SK-N-MC (cell line): Measurements from ENCODE around the gene GDA.

Experiments used
- DNase-seq: peaks from one replicate; pipeline ENCODE4 v3.0.0-alpha.2; 2011; ENCODE audit warnings: low read depth, low spot score
- H3K27ac ChIP-seq: fragments of 200-600 bp; sonication (generic); 2 replicates; pipeline ENCODE4 v1.5.1; 2016; ENCODE audit warnings: mixed run types
- H3K36me3 ChIP-seq: fragments of 200-600 bp; sonication (generic); 2 replicates; pipeline ENCODE4 v1.6.1; 2017; ENCODE audit warnings: antibody characterized with exemption, low read length, mixed read lengths; ENCODE audit not compliant: insufficient read depth
- H3K4me3 ChIP-seq: fragments of 200-600 bp; sonication (generic); 2 replicates; pipeline ENCODE4 v1.5.1; 2016
- H3K9ac ChIP-seq: fragments of 200-600 bp; sonication (generic); 2 replicates; pipeline ENCODE4 v1.8.0; 2017; ENCODE audit warnings: mixed run types, mixed read lengths; ENCODE audit not compliant: insufficient read length
- H3K9me3 ChIP-seq: fragments of 200-600 bp; sonication (generic); 2 replicates; pipeline ENCODE4 v1.6.1; 2017; ENCODE audit warnings: low read depth, mild to moderate bottlenecking, antibody characterized with exemption, low read length, moderate library complexity, mixed read lengths
- EZH2 ChIP-seq: fragments of 200-600 bp; sonication (generic); IDR thresholded peaks from one replicate; pipeline ENCODE4 v1.6.1; 2017; ENCODE audit warnings: antibody characterized with exemption
- FOXP2 ChIP-seq: optimal IDR thresholded peaks from 2 replicates; pipeline ENCODE3; 2011; ENCODE audit warnings: mild to moderate bottlenecking, moderate library complexity; ENCODE audit not compliant: insufficient read depth; ENCODE audit errors: extremely low read length, control extremely low read depth
- POLR2AphosphoS5 ChIP-seq: IDR thresholded peaks from 2 replicates; pipeline ENCODE4 v1.6.1; 2012; ENCODE audit warnings: mild to moderate bottlenecking, low read depth, low read length, borderline replicate concordance

The GDA gene

GRCh38 chr9:72187121-72187695, 38.0 kb downstream of the GDA start:
- Histone ChIP-seq H3K27ac (no peak overlapping the region), H3K36me3 (no peaks in the 10 kb centered on the region), H3K9ac (no peak overlapping the region), H3K9me3 (no peaks in the 10 kb centered on the region; the same call in 1 of the 2 replicates), H3K4me3 (no peak overlapping the region)
- DNase-seq, result no peak
- TF ChIP-seq EZH2 (no peak), POLR2AphosphoS5 (no peak), FOXP2 (no peak)

DNA sequence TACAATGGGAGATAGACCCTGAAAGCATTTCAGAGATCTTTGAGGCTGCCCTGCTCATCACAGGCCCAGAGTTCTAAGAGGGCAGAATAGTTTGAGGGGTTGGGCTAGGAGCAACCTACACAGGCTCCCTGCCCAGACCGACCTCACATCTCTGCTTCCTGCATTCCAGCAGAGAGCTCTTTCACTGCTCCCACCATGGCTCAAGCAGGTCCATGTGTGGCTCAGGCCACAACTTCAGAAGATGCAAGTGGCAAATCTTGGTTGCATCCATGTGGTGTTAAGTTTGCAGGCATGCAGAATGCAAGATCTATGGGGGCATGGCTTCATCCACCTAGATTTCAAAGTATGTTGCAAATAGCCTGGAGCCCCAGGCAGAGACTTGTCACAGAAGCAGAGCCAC, 39.0 kb downstream of the GDA start:
- no peak overlapping the region for H3K9ac ChIP-seq
- no peaks in the 10 kb centered on the region; the same call in 1 of the 2 replicates for H3K9me3 ChIP-seq
- no peak for DNase-seq
- TF ChIP-seq EZH2, result no peak
- no peak for TF ChIP-seq FOXP2
- TF ChIP-seq POLR2AphosphoS5, result no peak
- H3K36me3 ChIP-seq, result no peaks in the 10 kb centered on the region
- H3K4me3 ChIP-seq, result no peak overlapping the region
- H3K27ac ChIP-seq, result no peak overlapping the region

- Histone ChIP-seq H3K9me3 (no peaks in the 10 kb centered on the region), H3K9ac (no peak overlapping the region), H3K27ac (no peak overlapping the region), H3K36me3 (no peaks in the 10 kb centered on the region), H3K4me3 (no peak overlapping the region)
- TF ChIP-seq FOXP2, result no peak
- no peak for TF ChIP-seq POLR2AphosphoS5
- TF ChIP-seq EZH2, result no peak
- DNase-seq, result no peak
Observed at GRCh38 chr9:72193478-72193881, 44.2 kb downstream of the GDA start.

DNA sequence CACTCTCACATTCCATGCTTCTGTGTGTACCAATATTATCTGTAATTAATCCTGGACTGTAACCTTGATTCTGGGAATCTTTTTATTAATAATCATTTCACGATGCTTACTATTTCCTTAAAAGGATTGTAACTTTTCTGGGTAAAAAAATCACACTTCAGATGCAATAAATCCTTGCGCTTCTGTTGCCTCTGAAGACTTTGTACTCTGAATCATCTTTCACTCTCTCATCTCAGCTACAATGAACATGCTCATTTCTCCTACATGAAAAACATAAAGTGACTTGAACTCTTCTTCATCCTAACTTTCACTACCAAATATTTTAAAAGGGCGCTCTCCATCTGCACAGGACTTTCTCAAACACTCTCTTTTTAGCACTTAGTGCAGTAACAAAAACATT, 50.0 kb downstream of the GDA start:
- Histone ChIP-seq H3K9ac (no peak overlapping the region), H3K4me3 (no peak overlapping the region), H3K27ac (no peak overlapping the region), H3K36me3 (no peaks in the 10 kb centered on the region), H3K9me3 (no peaks in the 10 kb centered on the region)
- TF ChIP-seq POLR2AphosphoS5 (no peak), FOXP2 (no peak), EZH2 (no peak)
- DNase-seq, result no peak

- Histone ChIP-seq H3K9me3 (no peaks in the 10 kb centered on the region), H3K9ac (no peak overlapping the region), H3K27ac (no peak overlapping the region), H3K36me3 (no peaks in the 10 kb centered on the region), H3K4me3 (no peak overlapping the region)
- no peak for TF ChIP-seq POLR2AphosphoS5
- no peak for TF ChIP-seq FOXP2
- no peak for TF ChIP-seq EZH2
- DNase-seq, result no peak
Observed at GRCh38 chr9:72200452-72200851, 51.2 kb downstream of the GDA start.

GRCh38 chr9:72202009-72202408, 52.8 kb downstream of the GDA start:
- no peak overlapping the region for H3K4me3 ChIP-seq
- no peaks in the 10 kb centered on the region for H3K36me3 ChIP-seq
- H3K9ac ChIP-seq, result no peak overlapping the region
- TF ChIP-seq EZH2 (no peak), POLR2AphosphoS5 (no peak), FOXP2 (no peak)
- H3K27ac ChIP-seq, result no peak overlapping the region
- H3K9me3 ChIP-seq, result no peaks in the 10 kb centered on the region
- DNase-seq, result no peak

- Histone ChIP-seq H3K4me3 (no peak overlapping the region), H3K36me3 (no peaks in the 10 kb centered on the region), H3K27ac (no peak overlapping the region), H3K9me3 (no peaks in the 10 kb centered on the region), H3K9ac (no peak overlapping the region)
- TF ChIP-seq POLR2AphosphoS5 (no peak), EZH2 (no peak), FOXP2 (no peak)
- DNase-seq, result peak; percentile 24
Observed at GRCh38 chr9:72203205-72203803, 54.1 kb downstream of the GDA start.

- Histone ChIP-seq H3K9ac (no peak overlapping the region), H3K36me3 (no peaks in the 10 kb centered on the region), H3K27ac (no peak overlapping the region), H3K9me3 (no peaks in the 10 kb centered on the region), H3K4me3 (no peak overlapping the region)
- TF ChIP-seq FOXP2 (no peak), EZH2 (no peak), POLR2AphosphoS5 (no peak)
- no peak for DNase-seq
Observed at GRCh38 chr9:72204062-72204461, 54.8 kb downstream of the GDA start.
